Body of pancreas (tissue), 4 donors: ENCODE data around the gene KIAA0319L. TPM values are rescaled to one million over a fixed set of nuclear protein-coding genes. Genes with fewer than 3 reads are reported as not detected.

Experiments
- ATAC-seq: fragments of 150-250 bp; one replicate; pipeline ENCODE4 v1.9.1; 2016
- DNase-seq, 4 donors: peaks; one replicate each; pipeline ENCODE4 v3.0.0-alpha.2; 2019
- H3K27ac ChIP-seq, 4 donors: fragments of 200-600 bp; sonication (generic); 1 replicate in 3 of 4; 2 replicates in 1 of 4; pipeline versions ENCODE4 v1.5.1 to v1.6.1; 2016 to 2019; ENCODE audit warnings: mild to moderate bottlenecking in 1 of 4, mixed read lengths in 1 of 4, moderate library complexity in 1 of 4
- H3K27me3 ChIP-seq, 2 donors: fragments of 200-600 bp; sonication (generic); one replicate each; pipeline ENCODE4 v1.6.0; 2016; ENCODE audit warnings: mild to moderate bottlenecking in 1 of 2
- H3K36me3 ChIP-seq, 2 donors: fragments of 200-600 bp; sonication (generic); replicated peaks in 1 of 2; 2 replicates each; pipeline ENCODE4 v1.5.1; 2016; ENCODE audit warnings: low read depth in 2 of 2; ENCODE audit not compliant: insufficient read depth in 1 of 2
- H3K4me1 ChIP-seq: fragments of 200-600 bp; sonication (generic); one replicate; pipeline ENCODE4 v1.6.0; 2016
- H3K4me3 ChIP-seq, 2 donors: fragments of 200-600 bp; sonication (generic); 1 replicate in 1 of 2; 2 replicates in 1 of 2; pipeline ENCODE4 v1.5.1; 2016 to 2019
- H3K9me3 ChIP-seq, 3 donors: fragments of 200-600 bp; sonication (generic); 1 replicate in 2 of 3; 2 replicates in 1 of 3; pipeline ENCODE4 v1.5.1; 2016
- CTCF ChIP-seq, 7 experiments: fragments of 450-650 bp in 4 of 7; fragments of 200-600 bp in 3 of 7; sonication (generic) in 3 of 7; IDR thresholded peaks; one replicate each; pipeline ENCODE4 v1.5.1; 2016 to 2019; ENCODE audit warnings: antibody characterized with exemption in 7 of 7
- POLR2A ChIP-seq, 3 donors: fragments of 450-650 bp; IDR thresholded peaks; one replicate each; pipeline ENCODE4 v1.6.1; 2016; ENCODE audit warnings: antibody characterized with exemption in 3 of 3, mild to moderate bottlenecking in 2 of 3
- WGBS, 2 donors: methylation state at CpG; one replicate each; pipeline ENCODE4 v1.1.5; 2017; 5-methylcytosine and 5-hydroxymethylcytosine counted together
- intact Hi-C: fragments of 100-400 bp; cut with DNase I; formaldehyde crosslinking; loops from one replicate; pipeline ENCODE4 v1.15.1; 2023
- total RNA-seq, 2 donors: library from RNA; depleted of rRNA; stranded (reverse); fragments of >200 nt; gene quantifications; one replicate each; pipeline ENCODE4 v1.1.0, GENCODE V29; 2016

Gene KIAA0319L
- 10 to 100 TPM; 61.0 to 74.5 TPM for total RNA-seq

- 0 to 1% methylated on average over 6 to 38 of the region's 39 CpGs for WGBS, 2 donors
- peak; percentile 82 for ATAC-seq
- Histone ChIP-seq H3K4me1 (peaks cover 73% of the 10 kb centered on the region), H3K36me3 (no peaks in the 10 kb centered on the region), H3K4me3 (peak within 1 kb of the TSS; percentile 73 to 76), H3K9me3 (no peaks in the 10 kb centered on the region), H3K27ac (peak within 1 kb of the TSS; percentile 92 to 99 (median 98)), H3K27me3 (no peaks in the 10 kb centered on the region)
- intact Hi-C loops = no loop called here
- DNase-seq = peak; percentile 85 to 89 (median 88)
- TF ChIP-seq POLR2A (IDR thresholded peaks at IDR 0.05) = peak; percentile 54 to 83 (median 78)
- peak in 1 of 7 experiments; percentile 15 for TF ChIP-seq CTCF (IDR thresholded peaks at IDR 0.05)
Measured at GRCh38 chr1:35557118-35557610, at the start of gene KIAA0319L. TSS of gene KIAA0319L (minus strand) at chr1:35557403. CDS start at chr1:35554491, 2,912 bp downstream.

GRCh38 chr1:35605867-35606182, 48.6 kb upstream of the KIAA0319L start:
- TF ChIP-seq POLR2A (IDR thresholded peaks at IDR 0.05) (no peak), CTCF (IDR thresholded peaks at IDR 0.05) (no peak)
- Histone ChIP-seq H3K27ac (no peak overlapping the region), H3K9me3 (no peaks in the 10 kb centered on the region), H3K27me3 (no peaks in the 10 kb centered on the region), H3K36me3 (peaks cover 0 to 32% of the 10 kb centered on the region in 2 donors), H3K4me3 (no peak overlapping the region), H3K4me1 (no peaks in the 10 kb centered on the region)
- no peak for DNase-seq
- WGBS, 2 donors = 78 to 93% methylated on average over 4 of the region's 4 CpGs
- intact Hi-C loops = no loop called here
- ATAC-seq = no peak

DNA sequence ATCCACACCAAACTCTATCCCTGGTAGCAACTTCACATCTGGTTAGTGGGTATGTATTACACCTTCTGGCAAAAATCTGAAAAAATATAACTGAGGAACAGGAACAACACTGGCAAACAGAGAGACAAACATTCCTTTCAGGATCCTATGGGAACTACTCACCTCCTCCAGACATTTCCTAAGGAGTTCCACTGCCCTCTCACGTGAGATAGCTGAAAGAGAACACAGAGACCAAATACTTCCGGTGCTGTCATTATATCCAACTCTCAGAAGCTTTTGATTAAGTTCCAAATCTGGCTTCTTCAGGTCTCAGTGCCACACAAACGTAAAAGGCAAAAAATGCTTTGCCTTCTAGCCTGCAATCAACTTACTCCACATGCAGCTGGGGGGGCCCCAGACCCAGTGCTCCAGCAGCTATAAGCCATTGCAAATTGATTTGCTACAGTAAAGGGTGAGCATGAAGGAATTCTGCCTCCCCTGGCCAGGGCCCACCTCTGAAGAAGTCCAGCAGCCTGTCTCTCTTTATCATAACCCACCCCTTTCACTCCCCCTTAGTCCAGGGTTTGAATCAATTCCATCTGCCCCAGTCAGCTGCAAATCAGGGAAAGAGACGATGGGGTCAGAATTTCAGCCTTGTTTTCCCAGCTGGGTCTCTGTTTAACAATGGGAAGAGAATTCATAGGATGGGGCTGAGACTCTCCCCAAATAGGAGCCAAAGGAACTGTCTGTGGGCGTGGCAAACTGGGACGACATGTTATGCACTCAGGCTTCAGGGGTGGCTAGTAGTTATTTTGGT, 48.1 kb upstream of the KIAA0319L start:
- Histone ChIP-seq H3K4me1 (no peaks in the 10 kb centered on the region), H3K9me3 (no peaks in the 10 kb centered on the region), H3K27ac (no peak overlapping the region), H3K4me3 (no peak overlapping the region), H3K36me3 (peaks cover 0 to 32% of the 10 kb centered on the region in 2 donors), H3K27me3 (no peaks in the 10 kb centered on the region)
- WGBS, 2 donors = 82 to 93% methylated on average over 6 of the region's 6 CpGs
- no peak for ATAC-seq
- DNase-seq = no peak
- intact Hi-C loops = no loop called here
- no peak for TF ChIP-seq POLR2A (IDR thresholded peaks at IDR 0.05)
- no peak for TF ChIP-seq CTCF (IDR thresholded peaks at IDR 0.05)

DNA sequence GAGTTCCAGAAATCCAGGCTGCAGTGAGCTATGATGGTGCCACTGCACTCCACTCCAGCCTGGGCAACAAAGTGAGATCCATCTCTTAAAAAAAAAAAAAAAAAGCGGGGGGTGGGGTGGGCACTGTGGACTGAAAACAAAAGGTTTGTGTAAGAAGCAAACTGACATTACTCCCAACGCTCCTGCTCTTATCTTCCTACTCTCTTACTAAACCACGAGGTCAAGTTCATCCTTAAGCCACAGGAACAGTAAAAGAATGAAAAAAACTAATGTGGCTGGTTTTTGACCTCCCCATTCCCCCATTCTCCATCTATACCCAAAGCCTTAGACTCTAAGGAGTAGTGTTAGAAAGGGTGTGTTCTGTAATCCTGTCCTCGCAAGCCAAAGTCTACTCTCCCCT, 46.7 kb upstream of the KIAA0319L start:
- WGBS, 2 donors = 83 to 84% methylated on average over 4 of the region's 4 CpGs
- no peak overlapping the region for H3K4me3 ChIP-seq
- H3K27ac ChIP-seq = no peak overlapping the region
- DNase-seq (no peak), ATAC-seq (no peak)
- peaks cover 0 to 28% of the 10 kb centered on the region in 2 donors for H3K36me3 ChIP-seq
- H3K27me3 ChIP-seq = no peaks in the 10 kb centered on the region
- no peaks in the 10 kb centered on the region for H3K9me3 ChIP-seq
- intact Hi-C loops = no loop called here
- TF ChIP-seq POLR2A (IDR thresholded peaks at IDR 0.05) (no peak), CTCF (IDR thresholded peaks at IDR 0.05) (no peak)
- H3K4me1 ChIP-seq = no peaks in the 10 kb centered on the region

GRCh38 chr1:35603468-35603867, 46.3 kb upstream of the KIAA0319L start:
- ATAC-seq (no peak), DNase-seq (no peak)
- no peak overlapping the region for H3K27ac ChIP-seq
- intact Hi-C loops = no loop called here
- TF ChIP-seq POLR2A (IDR thresholded peaks at IDR 0.05) (no peak), CTCF (IDR thresholded peaks at IDR 0.05) (no peak)
- H3K36me3 ChIP-seq = peaks cover 0 to 25% of the 10 kb centered on the region in 2 donors
- no peaks in the 10 kb centered on the region for H3K4me1 ChIP-seq
- H3K9me3 ChIP-seq = no peaks in the 10 kb centered on the region
- no peak overlapping the region for H3K4me3 ChIP-seq
- 54 to 83% methylated on average over 3 of the region's 3 CpGs for WGBS, 2 donors
- no peaks in the 10 kb centered on the region for H3K27me3 ChIP-seq
